ENCODE data around the gene PTTG1IP.
"Not testable (repeated sequence)": the region's sequence is repeated elsewhere in the genome, so short reads cannot be mapped to it uniquely, and the experiment has no call there.

Gene PTTG1IP

GRCh38 chr21:44879238-44879637 lies 5.7 kb upstream of the PTTG1IP start:
- peaks cover 37% of the 10 kb centered on the region for H3K4me1 Mint-ChIP-seq
- ATAC-seq (replicated peaks; ENCODE audit: extremely low read depth, poor library complexity, severe bottlenecking); H3K9me3 Mint-ChIP-seq: not testable (repeated sequence)

DNA sequence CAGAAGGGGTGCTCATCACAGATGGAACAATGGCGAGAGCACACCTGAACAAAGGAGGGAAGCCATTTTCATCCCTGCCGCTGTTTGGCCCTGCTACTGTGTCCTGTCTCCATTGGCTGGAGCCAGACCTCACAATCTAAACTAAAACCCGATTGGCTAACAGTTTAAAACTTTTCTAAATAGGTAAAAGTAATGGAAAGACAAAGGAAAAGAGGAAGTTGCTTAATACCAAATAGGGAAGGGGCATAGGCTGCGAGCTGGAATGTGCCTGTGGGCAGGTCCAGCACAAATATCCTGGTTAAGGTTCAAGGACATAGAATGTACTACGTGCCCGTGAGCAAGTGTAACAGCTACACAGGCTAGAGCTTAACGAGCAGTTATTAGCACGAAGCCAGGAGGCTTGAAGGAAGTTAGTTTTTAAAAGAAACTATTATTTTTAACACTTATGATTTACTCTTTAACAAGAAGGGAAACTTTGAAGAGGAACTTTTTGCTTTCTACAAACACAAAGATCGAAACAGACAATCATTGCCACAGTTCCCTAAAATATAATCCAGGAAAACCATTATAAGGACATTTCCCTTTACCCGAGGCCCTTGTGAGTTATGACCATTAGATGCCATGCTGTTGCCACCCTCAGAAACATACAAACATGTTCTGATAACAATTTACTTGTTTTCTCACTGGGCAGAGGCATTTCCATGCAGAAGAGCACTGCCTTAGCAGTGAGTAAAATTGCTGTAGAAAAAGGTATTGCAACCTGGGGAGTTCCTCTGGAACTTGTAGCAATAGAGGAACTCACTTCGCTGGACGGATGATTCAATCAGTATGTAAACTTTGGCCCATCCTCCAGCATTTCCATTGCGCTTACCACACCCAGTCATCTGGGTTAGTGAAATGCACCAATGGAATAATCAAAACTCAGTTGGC lies 4.8 kb upstream of the PTTG1IP start:
- no peak for ATAC-seq (replicated peaks; ENCODE audit: extremely low read depth, poor library complexity, severe bottlenecking)
- no peak overlapping the region for H3K4me3 Mint-ChIP-seq
- no peak for DNase-seq (ENCODE audit: low spot score in 2 of 2)
- no peak overlapping the region for H3K27ac Mint-ChIP-seq (ENCODE audit: low read depth)
- no peaks in the 10 kb centered on the region for H3K9me3 Mint-ChIP-seq
- peaks cover 11% of the 10 kb centered on the region for H3K36me3 Mint-ChIP-seq (ENCODE audit: insufficient read depth)
- peaks cover 39% of the 10 kb centered on the region for H3K4me1 Mint-ChIP-seq
- no peaks in the 10 kb centered on the region for H3K27me3 Mint-ChIP-seq

More at GRCh38 chr21:44879238-44879637, 5.7 kb upstream of the PTTG1IP start:
- not testable (repeated sequence) for H3K27me3 Mint-ChIP-seq; DNase-seq (ENCODE audit: low spot score in 2 of 2); H3K27ac Mint-ChIP-seq (ENCODE audit: low read depth); H3K4me3 Mint-ChIP-seq
- H3K36me3 Mint-ChIP-seq (ENCODE audit: insufficient read depth): peaks cover 11% of the 10 kb centered on the region

GRCh38 chr21:44876849-44877575 lies 3.5 kb upstream of the PTTG1IP start:
- H3K27me3 Mint-ChIP-seq: no peaks in the 10 kb centered on the region
- no peak overlapping the region for H3K4me3 Mint-ChIP-seq
- ATAC-seq (replicated peaks; ENCODE audit: extremely low read depth, poor library complexity, severe bottlenecking): no peak
- H3K27ac Mint-ChIP-seq (ENCODE audit: low read depth): no peak overlapping the region
- H3K36me3 Mint-ChIP-seq (ENCODE audit: insufficient read depth): peaks cover 17% of the 10 kb centered on the region
- H3K4me1 Mint-ChIP-seq: peaks cover 42% of the 10 kb centered on the region
- no peak for DNase-seq (ENCODE audit: low spot score in 2 of 2)
- no peaks in the 10 kb centered on the region for H3K9me3 Mint-ChIP-seq

DNA sequence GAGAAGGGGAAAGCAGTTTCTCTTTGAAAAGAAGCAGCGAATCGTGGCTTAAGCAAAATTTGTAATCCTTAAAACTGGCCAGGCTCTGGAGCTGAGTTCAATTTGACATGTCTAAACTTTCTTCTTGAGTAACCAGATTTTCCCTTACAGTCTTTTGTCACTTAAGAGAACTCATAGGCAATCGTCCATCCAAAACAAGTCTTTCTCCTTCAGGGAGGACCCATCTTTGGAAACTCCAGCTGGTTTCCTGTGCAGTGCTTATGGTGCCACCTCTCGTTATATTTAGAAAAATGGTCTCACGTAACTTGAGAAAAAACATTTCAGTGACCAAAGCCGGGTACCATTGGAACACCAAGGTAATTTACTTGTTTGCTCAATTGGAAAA lies 1.8 kb upstream of the PTTG1IP start:
- Mint-ChIP-seq H3K36me3 (ENCODE audit: insufficient read depth) (peaks cover 19% of the 10 kb centered on the region), H3K4me3 (peak overlapping the region; percentile 94), H3K27ac (ENCODE audit: low read depth) (peak overlapping the region; percentile 91), H3K4me1 (peaks cover 44% of the 10 kb centered on the region), H3K9me3 (no peaks in the 10 kb centered on the region), H3K27me3 (no peaks in the 10 kb centered on the region)
- DNase-seq (ENCODE audit: low spot score in 2 of 2): no peak
- ATAC-seq (replicated peaks; ENCODE audit: extremely low read depth, poor library complexity, severe bottlenecking): no peak

GRCh38 chr21:44874497-44875315 lies 1.2 kb upstream of the PTTG1IP start:
- Mint-ChIP-seq H3K9me3 (no peaks in the 10 kb centered on the region), H3K4me3 (peak overlapping the region; percentile 94), H3K4me1 (peaks cover 49% of the 10 kb centered on the region), H3K27me3 (no peaks in the 10 kb centered on the region), H3K27ac (ENCODE audit: low read depth) (peak overlapping the region; percentile 91), H3K36me3 (ENCODE audit: insufficient read depth) (peaks cover 19% of the 10 kb centered on the region)
- peak; percentile 30 for ATAC-seq (replicated peaks; ENCODE audit: extremely low read depth, poor library complexity, severe bottlenecking)
- DNase-seq (ENCODE audit: low spot score in 2 of 2): no peak

DNA sequence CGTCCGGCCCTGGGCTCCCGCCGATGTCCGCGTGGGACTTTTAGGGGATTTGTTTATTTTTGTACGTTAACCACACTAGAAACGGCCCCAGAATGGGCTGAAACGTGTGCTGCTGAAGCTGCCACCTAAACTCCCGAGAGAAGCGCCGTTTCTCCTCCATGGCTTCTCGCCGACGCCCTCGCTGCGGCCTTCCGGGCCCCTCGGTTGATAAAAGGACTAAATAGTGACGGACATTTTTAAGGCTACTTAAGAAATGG lies 678 bp upstream of the PTTG1IP start:
- Mint-ChIP-seq H3K4me3 (peak overlapping the region; percentile 94), H3K4me1 (peaks cover 51% of the 10 kb centered on the region), H3K9me3 (no peaks in the 10 kb centered on the region), H3K27me3 (no peaks in the 10 kb centered on the region), H3K36me3 (ENCODE audit: insufficient read depth) (peaks cover 19% of the 10 kb centered on the region), H3K27ac (ENCODE audit: low read depth) (peak overlapping the region; percentile 91)
- DNase-seq (ENCODE audit: low spot score in 2 of 2) (no peak), ATAC-seq (replicated peaks; ENCODE audit: extremely low read depth, poor library complexity, severe bottlenecking) (peak; percentile 8)

GRCh38 chr21:44872649-44873355 lies 688 bp downstream of the PTTG1IP start:
- peaks cover 64% of the 10 kb centered on the region for H3K4me1 Mint-ChIP-seq
- ATAC-seq (replicated peaks; ENCODE audit: extremely low read depth, poor library complexity, severe bottlenecking): no peak
- no peaks in the 10 kb centered on the region for H3K27me3 Mint-ChIP-seq

GRCh38 chr21:44872323-44872648 lies 1.2 kb downstream of the PTTG1IP start:
- DNase-seq (ENCODE audit: low spot score in 2 of 2) (no peak), ATAC-seq (replicated peaks; ENCODE audit: extremely low read depth, poor library complexity, severe bottlenecking) (no peak)
- Mint-ChIP-seq H3K27ac (ENCODE audit: low read depth) (peak overlapping the region; percentile 91), H3K4me3 (peak overlapping the region; percentile 94), H3K9me3 (no peaks in the 10 kb centered on the region), H3K4me1 (peaks cover 69% of the 10 kb centered on the region), H3K36me3 (ENCODE audit: insufficient read depth) (peaks cover 20% of the 10 kb centered on the region), H3K27me3 (no peaks in the 10 kb centered on the region)

More at GRCh38 chr21:44872649-44873355, 688 bp downstream of the PTTG1IP start:
- H3K27ac Mint-ChIP-seq (ENCODE audit: low read depth): peak overlapping the region; percentile 91
- H3K9me3 Mint-ChIP-seq: no peaks in the 10 kb centered on the region
- H3K4me3 Mint-ChIP-seq: peak overlapping the region; percentile 94
- H3K36me3 Mint-ChIP-seq (ENCODE audit: insufficient read depth): peaks cover 20% of the 10 kb centered on the region
- DNase-seq (ENCODE audit: low spot score in 2 of 2): no peak

DNA sequence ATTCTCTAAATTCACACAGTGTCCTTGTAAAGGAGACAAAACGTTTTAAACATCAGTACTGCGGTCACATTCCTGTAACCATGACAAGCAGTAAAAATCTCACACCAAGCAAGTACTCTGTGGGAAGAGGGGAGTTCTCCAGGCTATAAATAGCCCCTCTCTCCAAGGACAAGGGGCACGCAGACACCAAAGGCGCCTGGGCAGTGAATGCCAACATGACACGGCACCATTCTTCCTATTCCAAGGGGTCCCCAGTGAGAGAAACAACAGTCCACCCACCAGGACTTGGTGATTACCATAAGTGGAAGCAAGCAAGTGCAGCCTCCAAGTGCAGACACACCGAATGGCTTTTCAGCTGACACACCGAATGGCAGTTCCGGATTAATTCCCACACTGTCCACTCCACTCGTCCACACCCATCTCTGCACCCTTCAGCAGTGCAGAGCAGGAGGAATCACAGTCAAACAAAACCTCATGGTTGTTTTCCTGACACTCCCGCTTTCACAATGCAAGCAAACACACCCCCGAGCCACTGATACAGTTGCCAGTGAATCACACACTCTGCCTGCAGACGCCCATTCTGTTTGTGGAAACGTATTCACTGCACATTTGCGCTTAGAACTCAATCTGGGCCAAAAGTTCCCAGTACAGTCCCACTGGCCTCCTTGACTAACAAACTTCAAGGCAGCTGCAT lies 1.8 kb downstream of the PTTG1IP start:
- Mint-ChIP-seq H3K4me3 (peak overlapping the region; percentile 94), H3K27me3 (no peaks in the 10 kb centered on the region), H3K36me3 (ENCODE audit: insufficient read depth) (peaks cover 22% of the 10 kb centered on the region), H3K4me1 (peaks cover 75% of the 10 kb centered on the region), H3K27ac (ENCODE audit: low read depth) (no peak overlapping the region), H3K9me3 (no peaks in the 10 kb centered on the region)
- no peak for ATAC-seq (replicated peaks; ENCODE audit: extremely low read depth, poor library complexity, severe bottlenecking)
- no peak for DNase-seq (ENCODE audit: low spot score in 2 of 2)

DNA sequence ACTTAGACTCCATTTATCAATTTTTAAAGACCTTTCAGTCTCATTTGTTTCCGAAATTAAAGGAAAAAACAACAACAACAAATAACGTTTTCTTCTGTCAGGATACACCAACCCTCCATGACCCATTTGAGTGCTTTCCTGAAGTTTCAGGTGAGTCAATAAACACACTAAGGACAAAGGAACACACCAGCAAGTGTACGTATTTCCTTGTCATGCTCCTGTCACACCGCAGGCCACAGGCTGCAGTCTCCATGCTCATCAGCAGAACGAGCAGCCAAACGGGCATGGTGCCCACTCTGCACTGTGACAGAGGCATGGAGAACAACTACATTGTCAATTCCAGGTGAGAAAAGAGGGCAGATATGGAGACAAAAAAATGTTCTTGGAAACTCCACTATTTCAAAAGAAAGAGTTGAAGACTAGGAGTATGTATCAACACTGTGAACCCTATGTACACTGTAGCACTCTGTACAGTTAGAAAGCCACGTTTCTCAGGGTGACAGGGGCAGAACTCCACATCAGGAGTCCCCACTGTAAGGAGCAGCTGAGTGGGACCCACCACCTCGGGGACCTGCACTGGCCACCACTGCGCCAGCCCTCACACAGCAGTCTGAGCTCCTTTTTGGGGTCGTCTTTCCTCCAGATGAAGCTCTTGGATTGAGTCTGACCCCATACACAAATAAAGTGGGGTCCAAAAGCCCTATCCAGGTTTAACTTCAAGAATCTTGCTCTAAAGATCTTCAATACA lies 2.6 kb downstream of the PTTG1IP start:
- H3K9me3 Mint-ChIP-seq: no peaks in the 10 kb centered on the region
- no peak for DNase-seq (ENCODE audit: low spot score in 2 of 2)
- peak overlapping the region; percentile 4 for H3K27ac Mint-ChIP-seq (ENCODE audit: low read depth)
- peaks cover 24% of the 10 kb centered on the region for H3K36me3 Mint-ChIP-seq (ENCODE audit: insufficient read depth)
- ATAC-seq (replicated peaks; ENCODE audit: extremely low read depth, poor library complexity, severe bottlenecking): no peak
- peaks cover 82% of the 10 kb centered on the region for H3K4me1 Mint-ChIP-seq
- no peaks in the 10 kb centered on the region for H3K27me3 Mint-ChIP-seq
- peak overlapping the region; percentile 94 for H3K4me3 Mint-ChIP-seq

Measured in central memory CD8-positive, alpha-beta T cell (primary cell).